SK-N-SH (cell line): ENCODE results near the gene PEX11G.

Source experiments
- EP300 ChIP-seq, 2 experiments: IDR thresholded peaks; 2 replicates each; pipeline versions ENCODE4 v1.4.0 to v1.6.1; 2012; ENCODE audit warnings: borderline replicate concordance in 1 of 2, low read depth in 1 of 2, low read length in 1 of 2
- JUND ChIP-seq: IDR thresholded peaks from 2 replicates; pipeline ENCODE4 v1.4.0; 2012
- RXRA ChIP-seq: IDR thresholded peaks from 2 replicates; pipeline ENCODE4 v1.4.0; 2012; ENCODE audit warnings: low read depth, mild to moderate bottlenecking, borderline replicate concordance
- TAF1 ChIP-seq: IDR thresholded peaks from 2 replicates; pipeline ENCODE4 v1.6.1; 2012; ENCODE audit warnings: low read depth, mild to moderate bottlenecking, low read length, moderate library complexity, borderline replicate concordance
- TCF12 ChIP-seq: IDR thresholded peaks from 2 replicates; pipeline ENCODE4 v1.4.0; 2012
- TF ChIP-seq, protein P1 (sequence below): fragments of 200-600 bp; sonication (generic); IDR thresholded peaks from 2 replicates; pipeline ENCODE4 v1.6.1; 2017; ENCODE audit warnings: antibody characterized with exemption, mild to moderate bottlenecking, moderate library complexity
- TF ChIP-seq, protein P2 (sequence below): IDR thresholded peaks from 2 replicates; pipeline ENCODE4 v1.4.0; 2012; ENCODE audit warnings: low read depth, borderline replicate concordance
- TF ChIP-seq, protein P3 (sequence below): fragments of 150-350 bp; IDR thresholded peaks from 2 replicates; pipeline ENCODE4 v1.6.1; 2017; ENCODE audit warnings: antibody characterized with exemption, low read length, low read depth, borderline replicate concordance
- TF ChIP-seq, protein P4 (sequence below): IDR thresholded peaks from 2 replicates; pipeline ENCODE4; 2012

DNA sequence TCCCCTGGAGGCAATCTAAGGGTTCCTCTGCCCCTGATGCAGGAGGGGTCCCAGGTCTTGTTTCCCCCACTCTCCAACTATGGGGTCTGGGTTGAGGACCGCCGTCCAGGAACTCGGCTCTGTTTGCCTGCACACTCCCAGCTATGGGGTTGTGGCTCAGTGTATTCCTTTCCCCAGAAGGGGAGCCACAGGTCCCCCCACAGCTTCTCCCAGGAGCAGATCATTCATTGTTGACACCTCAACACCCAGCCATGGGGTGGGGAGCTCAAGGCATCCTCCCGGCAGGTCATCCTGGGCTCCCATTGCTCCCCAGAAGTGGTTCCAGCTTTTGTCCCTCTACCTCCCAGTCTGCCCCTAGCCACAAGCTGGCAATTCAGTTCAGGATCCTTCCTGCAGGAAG, 28.0 kb upstream of the PEX11G start:
- TF ChIP-seq, protein P1, sequence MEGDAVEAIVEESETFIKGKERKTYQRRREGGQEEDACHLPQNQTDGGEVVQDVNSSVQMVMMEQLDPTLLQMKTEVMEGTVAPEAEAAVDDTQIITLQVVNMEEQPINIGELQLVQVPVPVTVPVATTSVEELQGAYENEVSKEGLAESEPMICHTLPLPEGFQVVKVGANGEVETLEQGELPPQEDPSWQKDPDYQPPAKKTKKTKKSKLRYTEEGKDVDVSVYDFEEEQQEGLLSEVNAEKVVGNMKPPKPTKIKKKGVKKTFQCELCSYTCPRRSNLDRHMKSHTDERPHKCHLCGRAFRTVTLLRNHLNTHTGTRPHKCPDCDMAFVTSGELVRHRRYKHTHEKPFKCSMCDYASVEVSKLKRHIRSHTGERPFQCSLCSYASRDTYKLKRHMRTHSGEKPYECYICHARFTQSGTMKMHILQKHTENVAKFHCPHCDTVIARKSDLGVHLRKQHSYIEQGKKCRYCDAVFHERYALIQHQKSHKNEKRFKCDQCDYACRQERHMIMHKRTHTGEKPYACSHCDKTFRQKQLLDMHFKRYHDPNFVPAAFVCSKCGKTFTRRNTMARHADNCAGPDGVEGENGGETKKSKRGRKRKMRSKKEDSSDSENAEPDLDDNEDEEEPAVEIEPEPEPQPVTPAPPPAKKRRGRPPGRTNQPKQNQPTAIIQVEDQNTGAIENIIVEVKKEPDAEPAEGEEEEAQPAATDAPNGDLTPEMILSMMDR = no peak
- TF ChIP-seq, protein P2, sequence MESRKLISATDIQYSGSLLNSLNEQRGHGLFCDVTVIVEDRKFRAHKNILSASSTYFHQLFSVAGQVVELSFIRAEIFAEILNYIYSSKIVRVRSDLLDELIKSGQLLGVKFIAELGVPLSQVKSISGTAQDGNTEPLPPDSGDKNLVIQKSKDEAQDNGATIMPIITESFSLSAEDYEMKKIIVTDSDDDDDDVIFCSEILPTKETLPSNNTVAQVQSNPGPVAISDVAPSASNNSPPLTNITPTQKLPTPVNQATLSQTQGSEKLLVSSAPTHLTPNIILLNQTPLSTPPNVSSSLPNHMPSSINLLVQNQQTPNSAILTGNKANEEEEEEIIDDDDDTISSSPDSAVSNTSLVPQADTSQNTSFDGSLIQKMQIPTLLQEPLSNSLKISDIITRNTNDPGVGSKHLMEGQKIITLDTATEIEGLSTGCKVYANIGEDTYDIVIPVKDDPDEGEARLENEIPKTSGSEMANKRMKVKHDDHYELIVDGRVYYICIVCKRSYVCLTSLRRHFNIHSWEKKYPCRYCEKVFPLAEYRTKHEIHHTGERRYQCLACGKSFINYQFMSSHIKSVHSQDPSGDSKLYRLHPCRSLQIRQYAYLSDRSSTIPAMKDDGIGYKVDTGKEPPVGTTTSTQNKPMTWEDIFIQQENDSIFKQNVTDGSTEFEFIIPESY = no peak
- TF ChIP-seq TAF1 (no peak), RXRA (no peak), TCF12 (no peak), JUND (no peak), EP300 (IDR thresholded peaks at IDR 0.05; ENCODE audit: borderline replicate concordance in 1 of 2, low read depth in 1 of 2, low read length in 1 of 2) (no peak)
- TF ChIP-seq, protein P3, sequence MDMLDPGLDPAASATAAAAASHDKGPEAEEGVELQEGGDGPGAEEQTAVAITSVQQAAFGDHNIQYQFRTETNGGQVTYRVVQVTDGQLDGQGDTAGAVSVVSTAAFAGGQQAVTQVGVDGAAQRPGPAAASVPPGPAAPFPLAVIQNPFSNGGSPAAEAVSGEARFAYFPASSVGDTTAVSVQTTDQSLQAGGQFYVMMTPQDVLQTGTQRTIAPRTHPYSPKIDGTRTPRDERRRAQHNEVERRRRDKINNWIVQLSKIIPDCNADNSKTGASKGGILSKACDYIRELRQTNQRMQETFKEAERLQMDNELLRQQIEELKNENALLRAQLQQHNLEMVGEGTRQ = no peak
- TF ChIP-seq, protein P4, sequence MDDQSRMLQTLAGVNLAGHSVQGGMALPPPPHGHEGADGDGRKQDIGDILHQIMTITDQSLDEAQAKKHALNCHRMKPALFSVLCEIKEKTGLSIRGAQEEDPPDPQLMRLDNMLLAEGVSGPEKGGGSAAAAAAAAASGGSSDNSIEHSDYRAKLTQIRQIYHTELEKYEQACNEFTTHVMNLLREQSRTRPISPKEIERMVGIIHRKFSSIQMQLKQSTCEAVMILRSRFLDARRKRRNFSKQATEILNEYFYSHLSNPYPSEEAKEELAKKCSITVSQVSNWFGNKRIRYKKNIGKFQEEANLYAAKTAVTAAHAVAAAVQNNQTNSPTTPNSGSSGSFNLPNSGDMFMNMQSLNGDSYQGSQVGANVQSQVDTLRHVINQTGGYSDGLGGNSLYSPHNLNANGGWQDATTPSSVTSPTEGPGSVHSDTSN = no peak
